WTC11 (cell line): ENCODE data around the gene NUTM2G.
"Not testable (repeated sequence)": the region's sequence is repeated elsewhere in the genome, so short reads cannot be mapped to it uniquely, and the experiment has no call there.

ENCODE experiments used
- ATF2 ChIP-seq: sonication (generic); formaldehyde crosslinking; IDR thresholded peaks from 2 replicates; pipeline ENCODE4 v1.8.1; 2022; ENCODE audit warnings: low read depth, missing genetic modification reagents, borderline replicate concordance
- CTCF ChIP-seq: fragments of 200-600 bp; IDR thresholded peaks from 2 replicates; pipeline ENCODE4 v1.8.0; 2022; ENCODE audit warnings: antibody characterized with exemption
- E2F4 ChIP-seq: sonication (generic); formaldehyde crosslinking; IDR thresholded peaks from 2 replicates; pipeline ENCODE4 v1.8.1; 2022; ENCODE audit warnings: low read depth, mild to moderate bottlenecking, moderate library complexity, missing genetic modification reagents, borderline replicate concordance
- E2F5 ChIP-seq: sonication (generic); formaldehyde crosslinking; IDR thresholded peaks from 2 replicates; pipeline ENCODE4 v1.8.1; 2022; ENCODE audit warnings: mild to moderate bottlenecking, moderate library complexity, missing genetic modification reagents
- FOXJ3 ChIP-seq: sonication (generic); formaldehyde crosslinking; IDR thresholded peaks from 2 replicates; pipeline ENCODE4 v1.9.0; 2021; ENCODE audit warnings: missing genetic modification reagents, mild to moderate bottlenecking, borderline replicate concordance
- IRF1 ChIP-seq: sonication (generic); formaldehyde crosslinking; IDR thresholded peaks from 2 replicates; pipeline ENCODE4 v1.8.0; 2023; ENCODE audit warnings: missing genetic modification reagents
- MYBL2 ChIP-seq: sonication (generic); formaldehyde crosslinking; IDR thresholded peaks from 2 replicates; pipeline ENCODE4 v1.8.1; 2023; ENCODE audit warnings: mild to moderate bottlenecking, moderate library complexity, missing genetic modification reagents
- NFE2L1 ChIP-seq: sonication (generic); formaldehyde crosslinking; IDR thresholded peaks from 2 replicates; pipeline ENCODE4 v1.8.1; 2023; ENCODE audit warnings: missing genetic modification reagents
- NFYB ChIP-seq: sonication (generic); formaldehyde crosslinking; conservative IDR thresholded peaks from 2 replicates; pipeline ENCODE4 v1.8.0; 2022; ENCODE audit warnings: low read depth, missing genetic modification reagents
- NR1H2 ChIP-seq: sonication (generic); formaldehyde crosslinking; IDR thresholded peaks from 2 replicates; pipeline ENCODE4 v1.9.0; 2021; ENCODE audit warnings: mild to moderate bottlenecking, moderate library complexity, missing genetic modification reagents
- STAT6 ChIP-seq: sonication (generic); formaldehyde crosslinking; conservative IDR thresholded peaks from 2 replicates; pipeline ENCODE4 v1.8.1; 2023; ENCODE audit warnings: mild to moderate bottlenecking, low read depth, missing genetic modification reagents, moderate library complexity
- TP53 ChIP-seq: sonication (generic); formaldehyde crosslinking; IDR thresholded peaks from 2 replicates; pipeline ENCODE4 v1.8.1; 2023; ENCODE audit warnings: mild to moderate bottlenecking, missing genetic modification reagents
- ZNF232 ChIP-seq: sonication (generic); formaldehyde crosslinking; IDR thresholded peaks from 2 replicates; pipeline ENCODE4 v1.8.0; 2022; ENCODE audit warnings: mild to moderate bottlenecking, missing genetic modification reagents
- ZNF416 ChIP-seq: fragments of 250-450 bp; sonication (Bioruptor Pico); IDR thresholded peaks from 2 replicates; pipeline ENCODE4 v1.9.0; 2021; ENCODE audit warnings: mild to moderate bottlenecking, inconsistent platforms

GRCh38 chr9:96950539-96950938 lies 21.9 kb downstream of the NUTM2G start:
- not testable (repeated sequence) for TF ChIP-seq NR1H2 (CRISPR knock-in tag); E2F4 (CRISPR knock-in tag); CTCF; MYBL2 (CRISPR knock-in tag); ZNF232 (CRISPR knock-in tag); NFE2L1 (CRISPR knock-in tag); ZNF416 (CRISPR knock-in tag); TP53 (CRISPR knock-in tag); NFYB (CRISPR knock-in tag); ATF2; STAT6; IRF1; E2F5; FOXJ3 (CRISPR knock-in tag)
